Breast epithelium (tissue), 3 donors: ENCODE measurements around the gene TMEM240.

ENCODE experiments used
- CTCF ChIP-seq, 3 donors: fragments of 450-650 bp; IDR thresholded peaks; one replicate each; pipeline ENCODE4 v1.5.1; 2016 to 2017; ENCODE audit warnings: antibody characterized with exemption in 3 of 3, mild to moderate bottlenecking in 3 of 3, moderate library complexity in 3 of 3
- POLR2A ChIP-seq: fragments of 450-650 bp; IDR thresholded peaks from one replicate; pipeline ENCODE4 v1.6.1; 2016; ENCODE audit warnings: antibody characterized with exemption, mild to moderate bottlenecking, moderate library complexity
- POLR2AphosphoS5 ChIP-seq, 3 donors: sonication (generic); formaldehyde crosslinking; IDR thresholded peaks; one replicate each; pipeline ENCODE4 v1.6.1; 2017; ENCODE audit warnings: antibody characterized with exemption in 3 of 3

GRCh38 chr1:1510912-1511532, 29.4 kb downstream of the TMEM240 start:
- TF ChIP-seq POLR2A (no peak), CTCF (IDR thresholded peaks at IDR 0.05) (no peak), POLR2AphosphoS5 (IDR thresholded peaks at IDR 0.05) (no peak)
